ENCODE measurements around the gene IGFLR1. TPM values are rescaled to one million over a fixed set of nuclear protein-coding genes. Genes with fewer than 3 reads are reported as not detected.
A peak's percentile ranks its signal among the peaks of the same experiment; 100 is the strongest.

IGFLR1 gene
- total RNA-seq, 2 donors from 2014 or later = 1.8 to 6.4 TPM

DNA sequence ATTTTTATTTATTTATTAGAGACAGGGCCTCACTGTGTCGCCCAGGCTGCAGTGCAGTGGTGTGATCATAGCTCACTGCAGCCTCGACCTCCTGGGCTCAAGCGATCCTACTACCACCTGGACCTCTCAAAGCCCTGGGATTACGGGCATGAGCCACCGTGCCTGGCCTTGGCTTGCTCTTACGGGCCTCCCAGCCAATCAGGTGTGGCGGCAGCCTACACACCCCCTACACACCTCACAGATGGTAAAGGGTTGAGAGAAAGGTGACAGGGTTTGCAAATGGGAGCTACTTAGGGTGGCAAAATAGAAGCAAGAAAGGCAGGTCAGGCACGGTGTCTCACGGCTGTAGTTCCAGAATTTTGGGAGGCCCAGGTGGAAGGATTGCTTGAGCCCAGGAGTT, 38.9 kb downstream of the IGFLR1 start:
- DNase-seq (ENCODE audit: low spot score) = no peak
- H3K27me3 ChIP-seq = no peaks in the 10 kb centered on the region
- H3K27ac ChIP-seq = no peak overlapping the region
- peak overlapping the region in 1 of 2 donors; percentile 70 for H3K4me3 ChIP-seq
- H3K36me3 ChIP-seq = no peaks in the 10 kb centered on the region
- TF ChIP-seq, protein P1, sequence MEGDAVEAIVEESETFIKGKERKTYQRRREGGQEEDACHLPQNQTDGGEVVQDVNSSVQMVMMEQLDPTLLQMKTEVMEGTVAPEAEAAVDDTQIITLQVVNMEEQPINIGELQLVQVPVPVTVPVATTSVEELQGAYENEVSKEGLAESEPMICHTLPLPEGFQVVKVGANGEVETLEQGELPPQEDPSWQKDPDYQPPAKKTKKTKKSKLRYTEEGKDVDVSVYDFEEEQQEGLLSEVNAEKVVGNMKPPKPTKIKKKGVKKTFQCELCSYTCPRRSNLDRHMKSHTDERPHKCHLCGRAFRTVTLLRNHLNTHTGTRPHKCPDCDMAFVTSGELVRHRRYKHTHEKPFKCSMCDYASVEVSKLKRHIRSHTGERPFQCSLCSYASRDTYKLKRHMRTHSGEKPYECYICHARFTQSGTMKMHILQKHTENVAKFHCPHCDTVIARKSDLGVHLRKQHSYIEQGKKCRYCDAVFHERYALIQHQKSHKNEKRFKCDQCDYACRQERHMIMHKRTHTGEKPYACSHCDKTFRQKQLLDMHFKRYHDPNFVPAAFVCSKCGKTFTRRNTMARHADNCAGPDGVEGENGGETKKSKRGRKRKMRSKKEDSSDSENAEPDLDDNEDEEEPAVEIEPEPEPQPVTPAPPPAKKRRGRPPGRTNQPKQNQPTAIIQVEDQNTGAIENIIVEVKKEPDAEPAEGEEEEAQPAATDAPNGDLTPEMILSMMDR (IDR thresholded peaks at IDR 0.05) = no peak
- peaks cover 0 to 6% of the 10 kb centered on the region in 2 donors for H3K4me1 ChIP-seq
- H3K9me3 ChIP-seq = no peaks in the 10 kb centered on the region

DNA sequence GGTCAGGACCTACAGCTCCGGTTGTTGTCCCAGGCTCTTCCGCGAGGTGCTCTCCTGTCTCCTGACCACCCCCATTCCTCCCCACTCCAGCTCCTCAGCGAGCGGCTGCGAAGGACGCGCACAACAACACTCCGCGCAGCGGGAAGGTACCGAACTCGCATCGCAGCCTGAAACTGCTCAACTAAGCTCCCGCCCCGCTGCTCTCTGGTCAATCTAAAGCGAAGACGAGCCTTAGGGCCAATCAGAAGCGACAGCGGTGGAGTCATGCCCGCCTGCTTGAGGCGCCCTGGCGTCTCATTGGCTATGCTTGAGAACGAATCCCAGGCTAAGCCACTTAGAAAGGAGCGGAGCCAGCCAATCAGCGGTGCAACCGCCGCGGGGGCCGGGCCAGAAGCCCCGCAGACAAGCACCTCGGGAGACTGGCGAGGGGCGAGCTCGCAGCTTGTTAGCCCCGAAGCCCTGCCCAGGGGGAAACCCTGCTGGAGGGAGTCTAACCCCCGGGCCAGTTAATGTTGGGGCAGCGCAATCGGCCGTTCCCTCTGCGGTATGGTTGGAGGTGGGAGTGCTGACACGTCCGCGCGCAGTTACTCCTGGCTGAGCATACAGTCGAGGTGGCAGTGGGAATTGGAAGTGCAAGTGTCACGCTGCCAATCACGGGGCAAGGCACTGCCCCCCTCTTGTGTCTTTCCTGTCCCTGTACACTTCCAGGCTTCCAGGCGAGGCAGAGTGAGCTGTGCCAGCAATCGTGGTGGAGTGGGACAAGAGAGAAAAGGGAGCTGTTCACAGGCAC, 39.8 kb downstream of the IGFLR1 start:
- Histone ChIP-seq H3K4me3 (peak overlapping the region; percentile 52 to 70), H3K36me3 (no peaks in the 10 kb centered on the region), H3K27me3 (no peaks in the 10 kb centered on the region), H3K9me3 (no peaks in the 10 kb centered on the region), H3K27ac (peak overlapping the region; percentile 67 to 78), H3K4me1 (peaks cover 0 to 6% of the 10 kb centered on the region in 2 donors)
- DNase-seq (ENCODE audit: low spot score) = peak; percentile 99
- TF ChIP-seq, protein P1 (IDR thresholded peaks at IDR 0.05) = no peak

DNA sequence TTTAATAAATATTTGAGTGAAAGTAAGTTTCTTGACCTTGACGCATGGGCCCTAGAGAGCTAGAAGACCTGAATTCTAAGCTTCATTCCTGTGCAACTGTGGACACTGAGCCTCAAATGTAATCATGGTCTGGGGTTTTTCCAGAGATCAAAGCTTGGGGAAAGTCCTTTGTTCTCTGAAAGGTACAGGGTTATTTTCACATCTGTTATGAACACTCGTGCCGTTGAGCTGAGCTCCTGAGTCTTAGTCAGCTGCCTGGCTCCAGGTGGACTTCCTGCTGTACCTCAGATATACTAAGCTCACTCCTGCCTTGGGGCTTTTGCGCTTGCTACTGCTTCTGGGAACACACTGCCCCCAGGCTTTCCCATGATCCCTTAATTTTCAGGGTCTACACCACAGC, 45.4 kb downstream of the IGFLR1 start:
- Histone ChIP-seq H3K9me3 (no peaks in the 10 kb centered on the region), H3K36me3 (no peaks in the 10 kb centered on the region), H3K4me3 (no peak overlapping the region), H3K4me1 (no peaks in the 10 kb centered on the region), H3K27ac (no peak overlapping the region), H3K27me3 (no peaks in the 10 kb centered on the region)
- no peak for DNase-seq (ENCODE audit: low spot score)
- TF ChIP-seq, protein P1 (IDR thresholded peaks at IDR 0.05) = no peak

DNA sequence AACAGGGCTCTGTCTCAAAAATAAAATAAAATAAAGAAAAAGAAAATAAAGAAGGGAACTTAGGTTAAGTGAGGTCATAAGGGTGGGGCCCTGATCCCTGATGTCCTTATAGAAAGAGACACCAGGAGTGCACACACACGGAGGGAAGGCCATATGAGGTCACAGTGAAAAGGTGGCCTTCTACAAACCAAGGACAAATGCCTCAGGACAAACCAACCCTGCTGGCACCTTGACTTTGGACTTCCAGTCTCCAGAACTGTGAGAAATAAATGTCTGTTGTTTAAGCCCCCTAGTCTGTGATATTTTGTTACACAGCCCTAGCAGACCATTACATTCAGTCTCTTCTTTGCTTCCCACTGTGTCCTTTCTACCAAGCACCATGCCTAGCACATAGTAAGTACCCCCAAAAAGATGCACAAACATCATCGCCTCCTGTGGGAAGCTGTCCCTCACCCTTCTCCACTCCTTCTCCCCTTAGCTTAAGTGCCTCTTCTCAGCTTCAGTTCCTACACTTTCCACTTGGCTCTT, 46.3 kb downstream of the IGFLR1 start:
- Histone ChIP-seq H3K36me3 (no peaks in the 10 kb centered on the region), H3K27ac (no peak overlapping the region), H3K4me1 (no peaks in the 10 kb centered on the region), H3K27me3 (no peaks in the 10 kb centered on the region), H3K9me3 (no peaks in the 10 kb centered on the region), H3K4me3 (no peak overlapping the region)
- TF ChIP-seq, protein P1 (IDR thresholded peaks at IDR 0.05) = no peak
- DNase-seq (ENCODE audit: low spot score) = no peak

DNA sequence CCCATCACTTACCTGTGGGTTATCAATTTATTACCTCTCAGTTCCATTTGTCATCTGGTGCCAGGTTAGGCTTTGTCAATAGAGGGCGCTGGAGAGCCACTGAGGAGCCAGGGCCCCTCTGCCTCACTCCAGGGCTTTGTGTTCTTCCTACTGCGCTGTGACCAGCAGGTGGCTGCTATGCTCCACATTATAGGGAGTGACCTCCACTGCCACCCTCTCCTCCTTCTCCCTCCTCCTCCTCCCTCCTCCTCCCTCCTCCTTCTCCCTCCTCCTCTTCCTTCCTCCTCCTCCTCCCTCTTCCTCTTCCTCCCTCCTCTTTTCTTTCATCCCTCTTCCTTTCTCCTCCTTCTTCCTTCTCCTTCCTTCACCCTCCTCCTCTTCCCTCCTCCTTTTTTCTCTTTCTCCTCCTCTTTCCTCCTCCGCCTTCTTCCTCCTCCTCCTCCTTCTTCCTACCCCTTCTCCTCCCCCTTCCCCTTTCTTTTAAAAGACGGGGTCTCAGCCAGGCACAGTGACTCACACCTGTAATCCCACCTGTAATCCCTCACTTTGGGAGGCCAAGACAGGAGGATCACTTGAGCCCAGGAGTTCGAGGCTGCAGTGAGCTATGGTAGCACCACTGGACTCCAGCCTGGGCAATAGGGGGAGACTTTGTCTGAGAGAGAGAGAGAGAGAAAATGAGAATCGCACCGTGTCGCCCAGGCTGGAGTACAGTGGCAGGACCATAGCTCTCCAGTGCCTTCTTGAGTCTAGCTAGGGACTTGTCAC, 48.2 kb downstream of the IGFLR1 start:
- TF ChIP-seq, protein P1 (IDR thresholded peaks at IDR 0.05) = peak; percentile 97
- Histone ChIP-seq H3K4me3 (no peak overlapping the region), H3K36me3 (no peaks in the 10 kb centered on the region), H3K9me3 (no peaks in the 10 kb centered on the region), H3K27ac (no peak overlapping the region), H3K27me3 (no peaks in the 10 kb centered on the region), H3K4me1 (no peaks in the 10 kb centered on the region)
- DNase-seq (ENCODE audit: low spot score) = peak; percentile 84

All from right atrium auricular region (tissue), 2 donors.